NCI-H2227 treated with DMSO at 0.1 percent for 48 hours (cell line): ENCODE data around the gene RCBTB2.

ENCODE experiments used
- DNase-seq: peaks from one replicate; lab custom pipeline; 2025; lab: John Stamatoyannopoulos, UW

RCBTB2 gene

DNA sequence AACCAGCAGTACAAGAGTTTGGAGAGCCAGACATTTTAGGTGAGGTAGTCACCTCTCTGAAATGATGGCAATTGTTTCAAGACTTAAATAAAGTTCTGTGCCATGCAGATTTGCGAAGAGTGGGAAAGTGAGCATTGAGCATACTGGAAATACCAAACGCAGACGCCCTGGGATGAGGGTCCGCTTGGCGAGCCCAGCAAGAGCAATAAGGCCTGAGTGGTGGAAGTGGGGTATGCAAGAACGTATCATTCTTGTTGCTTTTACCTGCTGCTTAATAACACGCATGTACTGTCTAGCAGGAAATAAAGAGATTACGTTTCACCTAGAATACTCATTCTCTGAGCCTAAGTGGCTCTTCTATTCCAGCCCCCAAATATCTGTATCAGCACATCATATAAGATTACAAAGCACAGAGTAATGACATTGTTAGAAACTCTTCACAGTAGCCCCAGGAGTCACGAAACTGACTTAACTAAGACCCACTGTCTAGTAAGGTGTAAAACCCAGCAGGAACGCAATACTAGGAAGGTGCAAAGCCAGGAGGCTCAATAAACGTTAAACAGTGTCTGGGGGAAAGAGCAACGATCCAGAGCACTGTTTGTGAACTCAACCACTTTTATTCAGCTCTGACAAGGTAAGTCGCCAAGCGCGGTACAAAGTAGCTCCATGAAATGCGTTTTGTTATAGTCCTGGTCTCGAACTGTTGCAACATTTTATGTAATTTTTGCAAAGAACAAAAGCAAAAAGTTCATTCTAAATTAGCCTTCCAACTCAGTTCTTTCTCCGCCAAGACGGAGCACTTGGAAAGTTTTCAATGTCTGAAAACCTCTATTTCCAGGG lies 1.2 kb downstream of the RCBTB2 start:
- peak; percentile 15 for DNase-seq

DNA sequence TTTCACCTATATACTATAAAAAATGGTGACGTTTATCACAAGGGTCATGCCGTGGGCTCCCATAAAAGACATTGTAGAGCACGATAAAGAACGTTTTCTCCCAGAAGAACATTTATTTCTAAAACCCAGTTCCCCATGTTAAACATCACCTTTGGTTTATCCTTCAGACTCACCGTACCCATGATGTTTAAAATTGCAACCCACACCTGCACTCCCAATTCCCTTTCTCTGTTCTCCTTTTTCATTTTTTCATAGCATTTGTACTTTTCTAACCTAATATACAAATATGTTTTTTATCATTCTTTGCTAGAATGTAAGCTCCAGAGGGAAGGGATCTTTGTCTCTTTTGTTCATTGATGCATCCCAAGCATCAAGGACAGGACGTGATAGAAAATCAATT lies 2.0 kb downstream of the RCBTB2 start:
- DNase-seq = no peak

GRCh38 chr13:48528720-48529119 lies 4.2 kb downstream of the RCBTB2 start:
- no peak for DNase-seq

- no peak for DNase-seq
Observed at GRCh38 chr13:48527955-48528354, 4.9 kb downstream of the RCBTB2 start.

GRCh38 chr13:48526286-48526685 lies 6.6 kb downstream of the RCBTB2 start:
- no peak for DNase-seq

GRCh38 chr13:48518083-48518482 lies 14.8 kb downstream of the RCBTB2 start:
- DNase-seq = no peak

- no peak for DNase-seq
Observed at GRCh38 chr13:48515732-48516131, 17.1 kb downstream of the RCBTB2 start.

DNA sequence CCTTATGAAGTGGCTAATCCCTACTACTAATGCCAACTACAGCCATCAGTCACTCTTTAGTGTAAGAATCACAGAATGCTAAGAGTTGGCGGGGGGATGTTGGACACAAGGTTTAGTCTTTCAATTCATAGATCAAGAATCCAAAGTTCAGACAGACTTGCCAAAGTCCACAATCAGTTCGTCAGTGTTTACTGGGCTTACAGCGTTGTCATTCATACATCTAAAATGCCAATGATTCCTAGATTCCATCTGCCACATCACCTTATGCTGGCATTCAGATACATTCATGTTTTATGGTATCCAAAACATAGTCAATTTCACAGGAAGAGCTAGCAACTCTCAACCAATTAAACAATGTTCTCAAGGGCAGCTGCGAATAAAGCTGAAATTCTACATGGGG lies 18.1 kb downstream of the RCBTB2 start:
- DNase-seq = no peak

GRCh38 chr13:48511621-48512230 lies 21.2 kb downstream of the RCBTB2 start:
- DNase-seq = no peak

DNA sequence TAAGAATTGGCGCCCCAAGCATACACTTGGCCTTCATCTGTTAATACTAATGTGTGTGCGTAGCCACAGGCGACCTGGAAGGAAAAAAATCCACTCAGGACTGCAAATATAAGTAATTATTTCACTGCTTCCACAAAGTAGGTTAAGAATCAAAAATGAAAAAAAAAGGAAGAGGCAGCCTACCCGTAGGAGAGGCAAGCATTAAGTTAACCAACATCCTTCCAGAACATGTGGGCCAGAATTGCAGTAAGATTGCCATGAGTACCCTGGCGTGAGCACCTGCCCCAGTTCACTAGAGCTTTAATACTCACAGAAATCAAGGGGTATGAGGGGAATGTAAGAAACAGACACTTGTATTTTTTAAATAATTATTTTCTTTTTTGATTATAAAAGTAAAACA lies 22.2 kb downstream of the RCBTB2 start:
- DNase-seq = no peak

GRCh38 chr13:48508011-48508410 lies 24.9 kb downstream of the RCBTB2 start:
- DNase-seq = no peak

DNA sequence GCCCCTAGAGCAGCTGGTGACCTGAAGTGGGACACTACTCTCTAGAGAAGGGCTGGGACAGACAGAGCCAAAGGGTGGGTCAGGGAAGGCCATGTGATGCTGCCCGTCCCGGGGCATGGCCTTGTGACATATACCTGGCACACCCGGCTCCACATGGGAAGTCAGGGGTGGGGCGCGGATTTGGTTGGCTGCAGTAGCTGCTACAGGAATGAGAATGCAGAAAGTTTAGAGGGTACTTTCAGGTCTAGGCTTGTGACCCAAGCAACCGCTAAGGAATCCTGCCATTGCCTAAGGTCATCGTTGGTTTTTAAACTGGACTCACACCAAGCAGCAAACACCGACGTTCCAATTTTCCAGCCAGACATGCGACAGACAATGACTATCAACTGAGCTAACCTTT lies 25.9 kb downstream of the RCBTB2 start:
- no peak for DNase-seq

DNA sequence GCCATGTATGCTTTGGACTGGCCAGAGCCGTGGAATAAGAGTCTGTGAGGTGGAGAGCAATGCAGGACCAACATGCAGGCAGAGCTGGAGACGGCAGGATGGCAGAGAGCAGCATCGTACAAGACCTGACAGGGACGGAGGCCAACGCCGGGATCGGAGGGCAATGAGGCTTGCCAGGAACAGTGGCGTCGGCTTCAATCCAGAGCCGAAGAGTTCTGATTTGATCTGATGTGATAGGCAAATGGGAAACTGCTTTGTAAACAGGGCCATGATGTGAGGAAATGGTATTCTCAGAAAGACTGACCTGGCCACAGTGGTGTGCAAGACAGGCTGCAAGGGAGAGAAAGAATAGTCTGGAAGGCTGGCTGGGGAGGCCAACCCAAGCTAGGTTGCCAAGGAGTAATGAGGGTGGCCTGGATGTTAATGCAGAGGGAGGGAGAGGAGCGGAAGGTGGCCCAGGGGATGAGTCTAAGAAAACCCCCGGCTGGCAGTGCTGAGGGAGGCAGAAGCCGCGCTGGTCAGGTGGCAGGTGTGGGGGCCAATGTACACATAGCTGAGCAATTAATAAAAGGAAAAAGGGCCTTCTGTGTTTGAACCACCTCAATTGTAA lies 26.7 kb downstream of the RCBTB2 start:
- no peak for DNase-seq

GRCh38 chr13:48505597-48506091 lies 27.2 kb downstream of the RCBTB2 start:
- DNase-seq = no peak

DNA sequence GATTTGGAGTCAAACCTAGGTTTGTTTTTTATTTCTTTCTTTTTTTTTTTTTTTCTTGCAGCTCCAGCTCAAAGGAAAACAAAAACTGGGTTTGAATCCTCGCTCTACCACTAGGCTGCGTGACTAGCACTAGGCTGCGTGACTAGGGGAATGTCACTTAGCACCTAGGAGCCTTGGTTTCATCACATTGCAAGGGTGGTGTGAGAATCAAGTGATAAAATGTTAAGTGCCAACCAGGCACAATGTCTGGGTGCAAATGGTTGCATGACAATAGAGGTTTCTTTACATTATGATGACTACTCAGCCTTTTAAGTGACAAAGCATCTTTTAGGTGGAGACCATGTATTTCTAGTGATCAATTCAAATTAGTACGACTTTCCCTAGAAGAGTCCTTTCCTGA lies 27.9 kb downstream of the RCBTB2 start:
- DNase-seq = no peak

DNA sequence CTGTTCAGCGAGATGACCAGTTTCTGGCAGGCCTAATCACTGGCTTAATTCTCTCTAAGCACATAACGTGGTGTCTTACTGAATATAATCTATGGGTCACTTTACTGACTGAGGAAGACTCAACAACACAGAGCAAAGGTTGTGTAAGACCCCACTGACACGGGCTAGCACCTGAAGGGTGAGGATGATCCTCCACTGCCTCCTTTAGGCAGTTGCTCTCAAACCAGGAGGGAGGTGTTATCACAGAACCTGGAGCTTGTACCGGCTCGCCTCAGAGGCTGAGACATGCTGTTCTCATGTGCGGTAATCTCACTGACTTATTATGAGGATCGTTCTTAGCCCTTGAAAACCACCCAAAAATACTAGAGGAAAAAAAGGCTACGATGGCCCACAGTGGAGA lies 28.3 kb downstream of the RCBTB2 start:
- no peak for DNase-seq

GRCh38 chr13:48502601-48503319 lies 30.1 kb downstream of the RCBTB2 start:
- DNase-seq = no peak

- no peak for DNase-seq
Observed at GRCh38 chr13:48501705-48502104, 31.2 kb downstream of the RCBTB2 start.

DNA sequence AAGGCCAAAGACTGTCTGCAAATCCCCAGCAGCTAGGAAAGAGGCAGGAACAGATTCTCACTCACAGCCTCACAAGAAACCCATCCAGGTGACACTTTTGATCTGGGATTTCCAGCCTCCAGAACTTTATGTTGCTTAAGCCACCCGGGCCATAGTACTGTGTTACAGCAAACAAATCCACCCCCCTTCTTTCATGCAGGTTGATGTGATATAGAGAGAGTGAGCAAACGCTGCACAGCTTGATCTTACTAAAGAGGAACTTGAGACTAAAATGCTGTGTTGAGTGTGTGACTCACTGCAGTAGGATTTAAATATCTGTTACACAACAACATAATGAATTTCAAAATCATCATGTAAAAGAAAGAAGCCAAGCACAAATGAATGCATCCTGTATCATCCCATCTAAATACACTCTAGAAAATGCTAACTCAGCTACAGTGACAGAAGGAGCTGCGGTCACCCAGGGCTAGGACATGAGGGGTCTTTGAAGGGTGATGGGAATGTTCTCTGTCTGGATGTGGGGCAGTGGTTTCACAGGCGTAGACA lies 32.2 kb downstream of the RCBTB2 start:
- DNase-seq = no peak

GRCh38 chr13:48497669-48498068 lies 35.2 kb downstream of the RCBTB2 start:
- DNase-seq = no peak

DNA sequence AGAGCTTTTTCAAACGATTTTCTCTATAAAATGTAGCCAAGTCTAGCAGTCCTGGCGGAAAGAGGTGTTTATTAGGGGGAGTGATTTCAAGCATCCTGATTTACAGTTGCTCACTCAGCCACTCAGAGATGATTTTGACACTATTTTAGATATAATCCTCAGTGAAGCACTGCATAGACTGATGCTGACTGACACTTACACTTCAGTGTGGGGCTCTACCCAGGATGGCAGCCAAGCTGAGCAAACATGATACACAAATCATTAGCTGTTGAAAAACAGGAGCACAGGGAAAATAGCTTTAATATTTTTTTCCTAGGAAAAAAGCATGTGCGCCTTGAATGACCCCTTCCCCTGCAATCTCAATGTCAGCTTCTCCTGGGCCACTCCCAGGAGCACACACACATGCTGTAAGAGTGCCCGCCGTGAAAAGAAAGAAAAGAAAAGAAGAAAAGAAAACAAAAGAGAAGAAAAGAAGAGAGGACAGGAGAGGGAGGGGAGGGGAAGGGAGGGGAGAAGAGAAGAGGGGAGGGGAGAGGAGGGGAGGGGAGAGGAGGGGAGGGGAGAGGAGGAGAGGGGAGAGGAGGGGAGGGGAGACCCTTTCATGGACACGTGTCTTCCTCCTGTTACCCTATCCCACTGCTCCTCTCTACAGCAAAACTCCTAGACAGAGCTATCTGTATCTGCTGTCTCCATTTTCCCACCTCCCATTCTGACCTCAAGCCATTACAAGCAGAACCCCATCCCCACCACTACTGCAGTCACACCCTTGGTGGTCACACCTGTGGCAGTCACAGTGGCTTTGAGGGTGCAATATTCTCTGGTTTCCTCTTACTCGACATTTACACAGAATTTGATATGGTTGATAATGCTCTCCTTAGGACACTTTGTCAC lies 36.4 kb downstream of the RCBTB2 start:
- DNase-seq = no peak
